HG02885 (cell line): Measurements from ENCODE around the gene CALD1.
"Not testable (repeated sequence)": the region's sequence is repeated elsewhere in the genome, so short reads cannot be mapped to it uniquely, and the experiment has no call there.

Source experiments
- ATAC-seq: cut with Tn5 transposase; IDR thresholded peaks from one replicate; pipeline ENCODE4 v1.9.1; 2021; ENCODE audit warnings: mild to moderate bottlenecking; ENCODE audit not compliant: unreplicated experiment, poor library complexity

Gene CALD1

DNA sequence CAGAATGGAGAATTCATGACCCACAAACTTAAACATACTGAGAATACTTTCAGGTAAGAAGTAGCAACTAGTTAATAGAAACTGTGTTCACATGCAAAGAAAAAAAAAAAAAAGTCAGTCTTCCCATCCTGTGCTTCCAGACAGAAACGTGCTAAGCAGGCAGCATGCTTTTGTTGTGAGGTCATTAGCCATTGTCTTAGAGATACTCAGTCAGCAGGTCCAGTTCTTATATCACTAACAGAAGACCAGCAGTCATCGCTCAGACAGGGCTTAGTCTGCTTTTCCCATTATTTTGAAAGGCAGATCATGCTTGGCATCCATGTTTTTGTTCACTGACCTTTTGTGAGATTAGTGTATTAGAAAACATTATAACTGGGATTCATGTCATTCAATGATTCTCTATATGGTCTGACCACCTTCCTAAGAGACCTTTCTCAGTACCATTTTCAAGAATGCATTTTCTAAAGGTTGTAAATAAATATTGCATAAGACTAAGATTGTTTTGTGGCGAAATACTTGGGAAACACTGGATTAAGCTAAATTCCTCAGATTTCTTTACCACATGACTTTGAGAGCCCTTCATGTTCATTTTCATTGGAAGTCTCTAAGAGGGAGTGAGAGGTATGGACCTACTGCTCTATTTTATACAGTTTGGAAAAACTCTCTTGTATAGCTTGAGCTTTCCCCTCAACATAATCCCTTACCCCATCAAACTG, 161.9 kb downstream of the CALD1 start:
- ATAC-seq = no peak

DNA sequence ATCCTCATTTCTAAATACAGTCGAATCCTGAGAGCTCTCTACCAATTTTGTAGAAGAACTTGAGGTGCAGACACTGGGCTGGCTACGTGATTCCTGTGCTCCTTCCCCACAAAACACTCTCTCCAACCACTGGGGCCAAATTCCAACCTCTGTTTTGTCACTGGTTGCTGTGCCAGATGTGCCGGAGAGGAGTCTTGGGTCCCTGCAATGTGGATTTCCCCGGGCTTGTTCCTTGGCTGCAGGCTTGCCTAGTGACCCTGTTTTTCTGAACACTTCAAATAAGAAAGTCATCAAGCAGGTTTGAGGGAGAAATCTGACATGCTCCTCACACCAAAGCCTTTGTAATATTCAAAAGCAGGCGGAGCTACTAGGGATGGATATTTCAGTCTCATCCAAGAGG, 162.5 kb downstream of the CALD1 start:
- ATAC-seq = no peak

DNA sequence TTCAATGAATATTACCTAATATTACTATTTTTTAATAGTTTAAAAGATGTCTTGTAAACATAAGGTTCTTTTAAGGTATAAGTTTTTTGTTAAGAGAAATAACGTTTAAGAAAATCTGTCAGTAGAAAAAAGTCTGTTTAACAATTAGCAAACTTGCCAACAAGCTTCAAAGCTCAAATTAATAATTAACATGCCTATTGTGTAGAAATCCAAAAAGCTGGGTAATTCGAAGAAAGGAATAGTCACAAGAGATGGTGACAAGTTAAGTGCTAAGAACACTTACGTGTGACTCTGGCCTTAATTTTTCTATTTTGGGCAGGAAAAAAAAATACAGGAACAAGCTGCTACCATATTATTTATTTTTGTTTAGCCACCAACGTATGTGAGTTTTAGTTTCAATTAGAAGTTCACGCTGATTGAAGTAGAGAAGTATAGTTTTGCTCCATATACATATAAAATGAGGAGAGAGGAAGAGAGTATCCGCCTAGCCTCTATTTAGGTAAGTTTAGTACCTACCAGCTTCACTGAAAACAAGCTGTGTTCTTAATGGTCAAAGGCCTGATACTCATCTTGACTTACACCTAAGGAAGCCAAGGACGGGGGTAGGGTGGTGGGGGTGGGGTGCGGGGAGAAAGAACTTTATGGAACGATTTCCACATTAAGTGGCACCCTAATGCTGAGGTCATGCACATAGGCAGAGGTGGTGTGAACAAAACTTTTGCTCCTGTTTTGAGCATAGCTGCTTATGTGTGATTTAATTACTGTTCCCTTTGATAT, 163.4 kb downstream of the CALD1 start:
- ATAC-seq = no peak

DNA sequence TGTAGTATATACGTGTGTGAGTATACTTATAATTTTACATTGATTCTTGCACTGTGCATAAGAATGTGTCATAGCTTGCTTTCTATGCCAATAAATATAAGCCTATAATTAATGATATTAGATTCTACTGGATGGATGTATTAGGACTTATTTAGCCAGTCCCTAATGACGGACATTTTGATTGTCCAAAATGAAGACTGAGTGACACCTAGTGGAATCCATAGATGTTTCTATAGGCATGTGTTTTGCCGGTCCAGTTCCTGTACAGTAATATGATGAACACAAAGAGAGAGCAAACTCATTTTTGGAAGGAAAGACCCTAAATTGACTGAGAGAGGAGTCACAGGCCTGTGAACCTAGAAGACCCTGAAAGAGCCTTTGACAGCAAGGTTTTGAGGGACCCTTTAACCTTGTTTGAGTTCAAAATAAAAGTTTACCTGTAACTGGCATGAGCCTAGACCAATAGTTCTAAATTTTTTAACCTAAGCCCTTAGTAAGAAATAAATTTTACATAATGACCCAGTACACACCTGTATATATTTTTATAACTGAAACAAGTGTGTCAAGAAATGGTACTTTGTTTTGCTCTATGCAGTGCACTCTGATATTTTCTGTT, 164.5 kb downstream of the CALD1 start:
- ATAC-seq = peak; percentile 69

DNA sequence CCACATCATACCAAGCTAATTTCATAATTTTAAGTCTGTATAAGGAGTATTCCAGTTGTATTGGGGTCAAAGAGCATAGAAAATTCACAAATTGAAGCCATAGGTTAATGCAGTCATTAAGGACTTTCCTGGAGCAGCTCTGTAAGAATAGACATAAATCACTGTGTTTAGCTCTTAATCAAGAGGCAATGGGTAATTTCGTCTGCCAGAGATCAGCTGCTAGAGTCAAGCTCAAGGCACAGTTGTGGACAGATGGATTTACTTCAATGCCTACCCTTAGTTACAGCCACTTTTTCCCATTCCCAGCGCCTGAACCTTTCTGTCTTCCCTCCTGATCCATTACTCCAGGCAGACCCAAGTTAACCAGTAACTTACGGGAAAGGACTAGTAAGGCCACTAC, 166.3 kb downstream of the CALD1 start:
- ATAC-seq = no peak

DNA sequence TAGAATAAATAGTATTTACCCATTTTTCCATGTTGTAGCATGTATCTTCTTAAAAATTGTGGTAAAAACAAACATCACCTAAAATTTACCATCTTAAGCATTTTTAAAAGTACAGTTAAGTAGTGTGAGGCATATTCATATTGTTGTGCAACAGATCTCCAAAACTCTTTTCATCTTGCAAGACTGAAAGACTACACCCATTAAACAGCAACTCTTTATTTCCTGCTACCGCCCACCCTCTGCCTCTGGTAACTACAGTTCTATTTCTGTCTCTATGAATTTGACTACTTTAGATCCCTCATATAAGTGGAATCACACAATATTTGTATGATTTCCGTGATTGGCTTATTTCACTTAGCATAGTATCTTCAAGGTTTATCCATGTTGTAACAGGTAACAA, 166.8 kb downstream of the CALD1 start:
- ATAC-seq = peak; percentile 72

DNA sequence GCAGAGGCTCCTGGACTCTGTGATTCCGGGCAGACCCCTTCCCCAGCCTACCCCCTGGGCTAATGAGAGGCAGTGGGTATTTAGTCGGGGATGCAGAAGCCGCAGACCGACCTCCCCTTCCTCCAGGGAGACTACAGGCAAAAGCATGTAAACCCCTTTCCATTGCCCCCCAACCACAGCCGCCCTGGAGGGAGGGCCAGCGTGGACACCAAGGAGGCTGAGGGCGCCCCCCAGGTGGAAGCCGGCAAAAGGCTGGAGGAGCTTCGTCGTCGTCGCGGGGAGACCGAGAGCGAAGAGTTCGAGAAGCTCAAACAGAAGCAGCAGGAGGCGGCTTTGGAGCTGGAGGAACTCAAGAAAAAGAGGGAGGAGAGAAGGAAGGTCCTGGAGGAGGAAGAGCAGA, 167.9 kb downstream of the CALD1 start:
- ATAC-seq = no peak

DNA sequence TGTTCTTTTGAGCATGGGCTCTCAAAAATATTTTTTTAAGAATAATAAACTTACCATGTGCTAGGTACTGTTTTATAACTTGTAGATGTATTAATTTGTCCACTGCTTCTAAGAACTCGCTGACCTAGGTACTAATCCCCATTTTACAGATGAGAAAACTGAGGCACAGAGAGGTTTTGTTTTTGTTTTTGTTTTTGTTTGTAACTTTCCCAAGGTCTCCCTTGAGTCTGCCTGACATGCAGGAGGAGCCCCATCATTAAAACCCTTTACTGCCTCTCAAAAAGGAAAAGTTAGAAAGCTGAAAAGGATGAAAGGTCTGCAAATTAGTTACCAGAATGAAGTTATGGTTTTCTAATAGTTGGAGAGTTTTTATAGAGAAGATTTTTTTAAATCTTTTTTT, 168.4 kb downstream of the CALD1 start:
- no peak for ATAC-seq

DNA sequence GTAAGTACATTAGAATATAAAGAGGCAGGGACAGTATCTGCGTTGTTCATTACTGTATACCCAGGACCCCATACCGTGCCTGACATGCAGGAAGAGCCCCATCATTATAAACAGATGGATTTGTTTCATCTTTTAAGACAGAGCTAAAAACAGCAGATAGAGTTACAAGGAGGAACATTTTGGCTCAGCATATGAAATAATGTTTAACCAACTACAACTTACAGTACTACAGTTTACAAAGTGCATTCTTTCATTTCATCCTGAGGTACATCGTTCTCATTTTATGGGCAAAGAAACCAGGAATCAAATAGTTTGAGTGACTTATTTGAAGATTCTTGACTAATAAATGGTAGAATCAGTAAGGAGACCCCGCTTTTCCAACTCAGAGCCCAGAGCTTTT, 168.8 kb downstream of the CALD1 start:
- no peak for ATAC-seq

DNA sequence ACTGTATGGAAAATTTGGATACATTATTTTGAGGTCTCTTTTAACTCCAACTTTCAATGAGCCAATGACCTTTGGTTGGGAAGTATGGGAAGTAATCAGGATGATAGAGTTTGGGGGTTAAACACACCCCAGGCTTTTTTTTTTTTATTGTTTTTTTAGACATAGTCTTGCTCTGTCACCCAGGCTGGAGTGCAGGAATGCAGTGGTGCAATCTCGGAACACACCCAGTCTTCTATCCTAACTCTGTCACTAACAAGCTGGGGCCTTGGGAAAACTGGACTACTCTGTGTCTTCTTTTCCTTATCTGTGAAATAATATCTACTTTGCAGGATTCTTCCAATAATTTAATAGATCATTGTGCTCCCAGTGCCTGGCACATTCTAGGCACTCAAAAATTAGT, 169.3 kb downstream of the CALD1 start:
- no peak for ATAC-seq

DNA sequence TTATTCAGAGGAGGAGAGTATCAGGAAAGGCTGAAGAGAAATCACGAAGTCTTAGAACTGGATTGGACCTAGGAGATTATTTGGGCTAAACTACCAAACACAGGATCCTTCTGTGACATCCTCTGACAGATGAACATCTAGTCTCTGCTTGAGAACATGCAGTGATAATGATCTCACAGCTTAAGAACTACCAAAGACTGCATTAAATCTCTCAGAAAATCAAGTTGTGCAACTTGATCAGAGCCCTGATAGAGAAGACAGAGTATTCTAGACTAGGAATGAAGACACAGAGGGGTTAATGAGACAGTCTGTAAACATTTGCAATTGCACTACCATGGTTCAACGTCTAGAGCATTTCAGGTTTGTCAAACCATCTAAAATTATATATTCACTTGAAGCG, 169.7 kb downstream of the CALD1 start:
- ATAC-seq = no peak

DNA sequence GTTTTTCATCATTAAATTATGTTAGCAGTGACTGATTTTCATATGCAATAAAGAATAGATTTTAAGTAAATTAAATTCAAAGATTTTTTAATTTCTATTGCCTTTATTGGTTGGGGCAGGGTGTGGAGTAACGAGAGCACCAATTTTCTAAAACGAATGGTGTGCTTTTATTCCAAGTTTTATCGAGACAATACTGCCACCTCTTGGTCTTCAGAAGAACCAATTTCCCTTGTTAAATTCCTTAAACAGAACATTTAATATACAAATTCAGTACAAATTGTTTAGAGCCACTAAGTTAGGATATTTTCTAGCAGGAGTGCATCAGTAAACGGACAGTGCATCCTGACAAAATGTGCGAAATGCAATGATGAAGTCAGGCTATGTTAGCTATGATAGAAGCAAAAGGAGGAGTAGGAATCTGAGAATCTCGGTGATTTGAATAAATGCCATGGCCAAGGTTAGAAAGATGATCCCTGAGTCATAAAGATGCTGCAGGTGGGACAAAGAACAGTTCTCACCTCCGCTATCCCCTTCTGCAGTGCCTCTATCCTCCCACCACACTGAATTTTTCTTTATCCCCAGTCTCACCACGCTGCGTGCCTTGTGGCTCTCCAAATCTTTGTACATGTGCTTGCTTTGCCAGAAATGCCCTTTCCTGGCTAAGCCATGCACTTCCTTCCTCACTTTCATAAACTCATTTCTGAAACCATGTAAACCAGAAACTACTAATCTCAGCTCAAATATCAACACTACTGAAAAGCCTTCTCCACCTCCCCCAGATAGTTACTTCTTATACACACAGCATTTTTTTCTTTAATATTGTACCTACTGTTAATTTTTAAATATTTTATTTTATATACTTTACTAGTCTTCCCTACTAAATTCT, 175.0 kb downstream of the CALD1 start:
- no peak for ATAC-seq

DNA sequence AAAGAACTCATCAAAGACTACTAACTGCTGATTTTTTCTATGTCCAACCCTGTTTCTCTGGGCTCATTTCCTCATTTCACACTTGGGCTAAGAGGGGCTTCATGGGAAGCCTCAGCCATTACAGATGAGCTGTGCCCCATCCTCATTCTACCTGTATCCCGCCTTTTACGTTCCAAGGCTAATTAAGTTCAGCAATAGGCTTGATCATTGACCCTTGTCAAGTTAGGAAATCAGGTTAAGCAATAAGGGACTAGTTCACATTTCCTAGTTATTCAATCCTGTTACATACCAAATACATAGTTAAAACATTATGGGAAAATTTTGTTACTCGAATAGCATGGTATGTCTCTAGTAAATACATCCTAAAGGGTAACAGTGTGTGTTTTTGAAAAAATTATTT, 177.6 kb downstream of the CALD1 start:
- no peak for ATAC-seq

DNA sequence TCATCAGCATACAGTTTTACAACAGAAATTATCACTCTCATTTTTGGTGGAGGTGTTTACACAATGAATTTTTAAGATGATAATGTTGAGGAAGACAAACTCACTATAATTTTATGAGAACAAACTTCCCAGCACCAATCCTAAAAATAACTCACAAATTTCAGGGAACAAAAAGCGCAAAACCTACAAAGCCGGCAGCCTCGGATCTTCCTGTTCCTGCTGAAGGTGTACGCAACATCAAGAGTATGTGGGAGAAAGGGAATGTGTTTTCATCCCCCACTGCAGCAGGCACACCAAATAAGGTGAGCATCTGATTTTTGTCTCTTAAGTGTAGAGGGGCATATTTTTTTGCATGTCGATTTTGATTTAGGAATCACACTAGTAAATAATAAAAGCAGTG, 180.4 kb downstream of the CALD1 start:
- ATAC-seq = no peak

DNA sequence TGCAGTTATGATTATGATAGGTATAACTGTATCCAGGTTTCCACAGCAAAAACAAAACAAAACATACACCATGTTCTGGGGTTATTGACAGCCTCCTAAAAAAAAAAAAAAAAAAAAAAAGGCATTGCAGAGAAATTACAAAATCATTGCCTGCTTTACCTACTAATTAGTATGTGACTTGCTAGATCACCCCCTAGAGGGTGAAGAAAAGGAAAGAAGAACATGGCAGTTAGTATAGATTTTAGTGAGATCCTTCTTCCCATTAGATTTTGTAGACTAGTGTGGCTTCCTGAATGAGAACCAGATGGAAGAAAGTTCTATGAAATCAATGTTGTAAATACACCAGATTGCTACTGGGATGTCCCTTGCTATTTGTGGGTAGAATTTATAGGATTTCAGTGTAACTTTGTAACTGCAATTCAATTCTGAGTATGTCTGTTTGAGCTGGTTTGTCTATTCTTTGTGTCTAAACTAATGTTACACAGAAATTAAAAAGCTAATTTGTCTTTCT, 182.9 kb downstream of the CALD1 start:
- ATAC-seq = no peak

DNA sequence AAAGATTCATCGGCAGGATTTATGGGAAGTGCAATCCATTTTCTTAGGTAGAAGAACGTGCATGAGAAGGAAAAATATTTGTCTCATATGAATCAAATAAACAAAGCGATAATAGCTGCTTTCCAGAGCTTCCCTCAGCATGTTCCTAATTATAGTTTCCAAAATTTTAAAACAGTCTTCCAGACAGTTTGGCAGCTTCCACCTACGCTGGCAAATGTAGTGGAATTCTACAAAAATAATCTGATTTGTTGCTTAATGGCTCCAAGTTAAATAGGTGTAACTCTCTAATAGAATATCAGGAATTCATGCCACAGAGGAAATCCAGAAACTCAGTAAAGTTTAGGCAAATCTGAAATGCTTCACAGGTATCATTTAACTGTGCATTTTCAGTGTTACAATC, 183.6 kb downstream of the CALD1 start:
- ATAC-seq = no peak

DNA sequence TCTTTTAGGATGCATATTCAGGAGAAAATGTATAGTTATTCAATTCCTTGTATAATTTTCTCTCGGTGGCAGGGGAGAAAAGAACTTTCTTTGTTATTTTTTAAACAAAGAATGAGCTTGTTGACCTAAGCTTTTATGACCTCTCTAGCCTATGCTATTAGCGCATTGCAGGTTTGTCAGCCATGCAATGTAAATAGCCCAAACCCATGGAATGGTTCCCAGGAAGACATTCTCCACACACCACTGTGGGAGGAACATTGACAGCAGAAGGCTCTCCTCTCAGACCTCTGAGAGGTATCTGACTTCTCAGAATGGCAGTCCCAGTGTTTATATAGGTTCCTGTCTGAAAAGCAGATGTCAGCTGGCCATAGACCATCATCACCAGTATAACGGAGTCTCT, 187.3 kb downstream of the CALD1 start:
- ATAC-seq = no peak

DNA sequence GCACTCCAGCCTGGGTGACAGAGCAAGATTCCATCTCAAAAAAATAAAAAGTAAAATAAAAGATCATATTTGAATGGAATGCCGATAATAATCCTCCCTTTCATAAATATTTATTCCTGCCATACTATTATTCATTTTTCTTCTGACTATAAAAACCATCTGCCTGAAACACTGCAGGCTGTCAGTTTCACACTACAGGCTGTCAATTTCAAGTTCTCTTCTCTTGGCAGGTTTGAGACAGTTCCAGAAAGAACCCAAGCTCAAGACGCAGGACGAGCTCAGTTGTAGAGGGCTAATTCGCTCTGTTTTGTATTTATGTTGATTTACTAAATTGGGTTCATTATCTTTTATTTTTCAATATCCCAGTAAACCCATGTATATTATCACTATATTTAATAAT, 188.7 kb downstream of the CALD1 start:
- no peak for ATAC-seq

DNA sequence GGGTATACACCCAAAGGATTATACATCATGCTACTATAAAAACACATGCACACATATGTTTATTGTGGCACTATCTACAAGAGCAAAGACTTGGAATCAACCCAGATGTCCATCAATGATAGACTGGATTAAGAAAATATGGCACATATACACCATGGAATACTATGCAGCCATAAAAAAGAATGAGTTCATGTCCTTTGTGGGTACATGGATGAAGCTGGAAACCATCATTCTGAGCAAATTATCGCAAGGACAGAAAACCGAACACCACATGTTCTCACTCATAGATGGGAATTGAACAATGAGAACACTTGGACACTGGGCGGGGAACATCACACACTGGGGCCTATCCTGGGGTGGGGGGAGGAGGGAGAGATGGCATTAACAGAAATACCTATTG, 202.2 kb downstream of the CALD1 start:
- ATAC-seq = not testable (repeated sequence)

DNA sequence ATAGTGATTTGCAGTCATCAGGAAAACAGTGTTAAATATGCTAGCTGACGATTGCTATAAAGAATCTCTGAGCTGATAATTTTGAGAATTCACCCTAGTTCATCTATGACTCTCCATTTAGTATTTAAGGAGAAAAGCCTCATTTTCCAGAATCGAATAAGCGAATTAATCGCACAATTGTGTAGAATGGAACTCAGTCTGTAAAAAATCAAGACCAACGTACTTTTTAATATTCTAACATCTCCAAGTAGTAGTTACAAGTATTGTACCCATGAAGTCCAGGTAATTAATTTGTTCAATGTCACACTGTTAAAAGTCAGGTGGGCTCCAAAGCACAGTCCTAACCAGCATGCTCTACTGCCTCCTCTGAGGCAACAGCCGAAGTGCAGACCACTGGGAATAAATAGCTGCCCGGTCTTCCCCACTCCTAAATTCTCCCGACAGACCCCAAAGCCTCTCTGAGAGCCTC, 206.5 kb downstream of the CALD1 start:
- ATAC-seq = peak; percentile 45
